Measurements from ENCODE around the gene SLC30A5.

The SLC30A5 gene

DNA sequence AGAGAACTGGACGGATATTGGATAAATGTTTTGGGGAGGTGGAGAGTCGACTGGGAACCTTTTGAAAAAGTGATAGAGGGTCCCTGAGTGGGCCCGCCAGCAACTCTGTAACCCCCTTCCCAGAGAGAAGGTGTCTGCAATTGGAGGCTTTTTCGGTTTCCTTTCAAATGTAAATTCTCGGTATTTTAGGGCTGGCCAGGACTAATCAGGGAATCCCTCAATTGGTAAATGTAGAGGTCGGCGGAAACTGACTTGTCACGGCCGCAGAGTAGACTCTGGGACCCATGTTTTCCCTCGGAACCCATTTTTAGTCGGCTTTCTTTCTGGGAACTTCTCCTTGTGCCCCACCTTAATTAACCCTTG, 73.7 kb downstream of the SLC30A5 start:
- DNase-seq (ENCODE audit: low read depth), result no peak
- TF ChIP-seq, protein P1, sequence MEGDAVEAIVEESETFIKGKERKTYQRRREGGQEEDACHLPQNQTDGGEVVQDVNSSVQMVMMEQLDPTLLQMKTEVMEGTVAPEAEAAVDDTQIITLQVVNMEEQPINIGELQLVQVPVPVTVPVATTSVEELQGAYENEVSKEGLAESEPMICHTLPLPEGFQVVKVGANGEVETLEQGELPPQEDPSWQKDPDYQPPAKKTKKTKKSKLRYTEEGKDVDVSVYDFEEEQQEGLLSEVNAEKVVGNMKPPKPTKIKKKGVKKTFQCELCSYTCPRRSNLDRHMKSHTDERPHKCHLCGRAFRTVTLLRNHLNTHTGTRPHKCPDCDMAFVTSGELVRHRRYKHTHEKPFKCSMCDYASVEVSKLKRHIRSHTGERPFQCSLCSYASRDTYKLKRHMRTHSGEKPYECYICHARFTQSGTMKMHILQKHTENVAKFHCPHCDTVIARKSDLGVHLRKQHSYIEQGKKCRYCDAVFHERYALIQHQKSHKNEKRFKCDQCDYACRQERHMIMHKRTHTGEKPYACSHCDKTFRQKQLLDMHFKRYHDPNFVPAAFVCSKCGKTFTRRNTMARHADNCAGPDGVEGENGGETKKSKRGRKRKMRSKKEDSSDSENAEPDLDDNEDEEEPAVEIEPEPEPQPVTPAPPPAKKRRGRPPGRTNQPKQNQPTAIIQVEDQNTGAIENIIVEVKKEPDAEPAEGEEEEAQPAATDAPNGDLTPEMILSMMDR (conservative IDR thresholded peaks at IDR 0.05; ENCODE audit: low read length), result no peak
- peak overlapping the region; percentile 86 for H3K4me3 ChIP-seq (ENCODE audit: low read length)

DNA sequence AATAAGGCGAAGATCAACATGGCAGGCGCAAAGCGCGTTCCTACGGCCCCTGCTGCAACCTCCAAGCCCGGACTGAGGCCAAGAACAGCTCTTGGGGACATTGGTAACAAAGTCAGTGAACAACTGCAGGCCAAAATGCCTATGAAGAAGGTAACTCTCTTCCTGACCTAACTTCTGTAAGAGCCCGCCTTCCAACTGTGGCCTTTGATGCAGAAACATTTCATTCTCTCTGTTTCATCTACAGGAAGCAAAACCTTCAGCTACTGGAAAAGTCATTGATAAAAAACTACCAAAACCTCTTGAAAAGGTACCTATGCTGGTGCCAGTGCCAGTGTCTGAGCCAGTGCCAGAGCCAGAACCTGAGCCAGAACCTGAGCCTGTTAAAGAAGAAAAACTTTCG, 74.1 kb downstream of the SLC30A5 start:
- peak overlapping the region; percentile 86 for H3K4me3 ChIP-seq (ENCODE audit: low read length)
- TF ChIP-seq, protein P1 (conservative IDR thresholded peaks at IDR 0.05; ENCODE audit: low read length), result no peak
- no peak for DNase-seq (ENCODE audit: low read depth)

DNA sequence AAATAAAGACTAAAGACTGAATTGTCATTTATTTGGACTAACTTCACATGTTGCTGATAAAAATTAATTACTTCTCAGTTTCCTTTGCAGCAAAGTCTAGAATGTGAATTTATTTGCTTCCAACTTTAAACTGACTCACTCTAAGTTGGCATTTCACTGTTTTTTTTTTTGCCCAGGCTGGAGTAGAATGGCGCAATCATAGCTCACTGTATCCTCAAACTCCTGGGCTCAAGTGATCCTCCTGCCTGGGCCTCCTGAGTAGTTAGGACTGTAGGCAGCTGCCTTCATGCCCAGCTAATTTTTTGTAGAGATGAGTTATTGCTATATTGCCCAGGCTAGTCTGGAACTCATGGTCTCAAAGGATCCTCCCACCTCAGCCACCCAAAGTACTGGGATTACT, 76.7 kb downstream of the SLC30A5 start:
- no peak overlapping the region for H3K4me3 ChIP-seq (ENCODE audit: low read length)
- TF ChIP-seq, protein P1 (conservative IDR thresholded peaks at IDR 0.05; ENCODE audit: low read length), result no peak
- DNase-seq (ENCODE audit: low read depth), result peak; percentile 22

DNA sequence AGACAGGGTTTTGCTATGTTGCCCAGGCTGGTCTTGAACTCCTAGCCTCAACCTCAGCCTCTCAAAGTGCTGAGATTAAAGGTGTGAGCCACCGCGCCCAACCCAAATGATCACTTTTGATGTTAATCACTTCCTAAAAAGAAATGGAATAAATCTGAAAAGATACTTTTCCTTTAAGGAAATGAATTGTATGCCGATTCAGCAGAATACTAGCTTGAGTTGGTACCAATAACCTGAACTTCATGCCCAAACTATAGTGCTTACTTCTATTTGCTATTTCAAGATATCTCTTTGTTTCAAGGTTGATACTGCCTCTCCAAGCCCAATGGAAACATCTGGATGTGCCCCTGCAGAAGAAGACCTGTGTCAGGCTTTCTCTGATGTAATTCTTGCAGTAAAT, 77.2 kb downstream of the SLC30A5 start:
- TF ChIP-seq, protein P1 (conservative IDR thresholded peaks at IDR 0.05; ENCODE audit: low read length), result no peak
- DNase-seq (ENCODE audit: low read depth), result no peak
- H3K4me3 ChIP-seq (ENCODE audit: low read length), result no peak overlapping the region
